Esophagus squamous epithelium (tissue), 5 donors: Measurements from ENCODE around the gene MYBPC3. TPM values are rescaled to one million over a fixed set of nuclear protein-coding genes. Genes with fewer than 3 reads are reported as not detected.
"Not testable (repeated sequence)": the region's sequence is repeated elsewhere in the genome, so short reads cannot be mapped to it uniquely, and the experiment has no call there.

Experiments used
- DNase-seq: peaks from one replicate; lab custom pipeline; 2025; lab: John Stamatoyannopoulos, UW
- H3K27ac ChIP-seq, 4 donors: fragments of 200-600 bp; sonication (generic); one replicate each; pipeline ENCODE4 v1.5.1; 2016 to 2019; ENCODE audit warnings: mild to moderate bottlenecking in 1 of 4
- H3K27me3 ChIP-seq, 4 donors: fragments of 200-600 bp; sonication (generic); 1 replicate in 3 of 4; 2 replicates in 1 of 4; pipeline versions ENCODE4 v1.5.1 to v1.6.0; 2017 to 2021; ENCODE audit warnings: antibody characterized with exemption in 1 of 4
- H3K36me3 ChIP-seq, 3 donors: fragments of 200-600 bp; sonication (generic); one replicate each; pipeline ENCODE4 v1.5.1; 2016 to 2019
- H3K4me1 ChIP-seq, 3 donors: fragments of 200-600 bp; sonication (generic); one replicate each; pipeline ENCODE4 v1.5.1; 2017 to 2019
- H3K4me3 ChIP-seq, 4 donors: fragments of 200-600 bp; sonication (generic); 1 replicate in 3 of 4; 2 replicates in 1 of 4; pipeline ENCODE4 v1.5.1; 2016 to 2019; ENCODE audit warnings: mild to moderate bottlenecking in 2 of 4, moderate library complexity in 1 of 4
- H3K9me3 ChIP-seq, 3 donors: fragments of 200-600 bp; sonication (generic); one replicate each; pipeline ENCODE4 v1.5.1; 2016 to 2019
- CTCF ChIP-seq, 6 experiments: fragments of 450-650 bp in 4 of 6; fragments of 200-600 bp in 2 of 6; sonication (generic) in 2 of 6; IDR thresholded peaks; one replicate each; pipeline ENCODE4 v1.5.1; 2016 to 2019; ENCODE audit warnings: antibody characterized with exemption in 6 of 6, mild to moderate bottlenecking in 4 of 6, moderate library complexity in 4 of 6
- POLR2A ChIP-seq, 4 donors: fragments of 450-650 bp; IDR thresholded peaks; one replicate each; pipeline ENCODE4 v1.6.1; 2017; ENCODE audit warnings: antibody characterized with exemption in 4 of 4, mild to moderate bottlenecking in 4 of 4, moderate library complexity in 3 of 4
- WGBS, 2 donors: methylation state at CpG; one replicate each; pipeline ENCODE4 v1.1.5; 2018; 5-methylcytosine and 5-hydroxymethylcytosine counted together
- intact Hi-C: fragments of 100-400 bp; cut with DNase I; formaldehyde crosslinking; loops from one replicate; pipeline ENCODE4 v1.15.0; 2022
- total RNA-seq, 4 donors: library from RNA; depleted of rRNA; stranded (reverse); fragments of >200 nt; gene quantifications; one replicate each; pipeline ENCODE4 v1.1.0, GENCODE V29; 2016
- donor health status: DM: yes; HTN: yes; CAD: no.

The MYBPC3 gene
- total RNA-seq, 4 donors from 2014 or later, result 0.08 TPM; not detected in 3

GRCh38 chr11:47337229-47337924 lies 15.1 kb downstream of the MYBPC3 start:
- peaks cover 0 to 2% (median 0%) of the 10 kb centered on the region in 4 donors for H3K27me3 ChIP-seq
- no peak overlapping the region for H3K27ac ChIP-seq
- no peaks in the 10 kb centered on the region for H3K36me3 ChIP-seq
- H3K9me3 ChIP-seq, result no peaks in the 10 kb centered on the region
- H3K4me1 ChIP-seq, result no peaks in the 10 kb centered on the region
- no peak for TF ChIP-seq CTCF (IDR thresholded peaks at IDR 0.05)
- no peak for TF ChIP-seq POLR2A (IDR thresholded peaks at IDR 0.05)
- DNase-seq, result no peak
- 82 to 84% methylated on average over 25 to 30 of the region's 34 CpGs for WGBS, 2 donors
- H3K4me3 ChIP-seq, result no peak overlapping the region
- intact Hi-C loops, result no loop called here

- Histone ChIP-seq H3K9me3 (no peaks in the 10 kb centered on the region), H3K27ac (no peak overlapping the region), H3K36me3 (no peaks in the 10 kb centered on the region), H3K4me3 (no peak overlapping the region), H3K27me3 (no peaks in the 10 kb centered on the region), H3K4me1 (peaks cover 0 to 5% (median 0%) of the 10 kb centered on the region in 3 donors)
- intact Hi-C loops, result no loop called here
- no peak for TF ChIP-seq POLR2A (IDR thresholded peaks at IDR 0.05)
- TF ChIP-seq CTCF (IDR thresholded peaks at IDR 0.05), result no peak
- no peak for DNase-seq
- 50 to 93% methylated on average over 3 of the region's 4 CpGs for WGBS, 2 donors
Measured at GRCh38 chr11:47336595-47336994, 15.9 kb downstream of the MYBPC3 start.

GRCh38 chr11:47335733-47336132 lies 16.8 kb downstream of the MYBPC3 start:
- intact Hi-C loops, result no loop called here
- H3K4me1 ChIP-seq, result peaks cover 0 to 13% (median 0%) of the 10 kb centered on the region in 3 donors
- no peaks in the 10 kb centered on the region for H3K9me3 ChIP-seq
- DNase-seq, result no peak
- no peak overlapping the region for H3K27ac ChIP-seq
- H3K36me3 ChIP-seq, result no peaks in the 10 kb centered on the region
- WGBS, 2 donors, result 80 to 100% methylated on average over 1 to 3 of the region's 9 CpGs
- no peaks in the 10 kb centered on the region for H3K27me3 ChIP-seq
- TF ChIP-seq POLR2A (IDR thresholded peaks at IDR 0.05) (no peak), CTCF (IDR thresholded peaks at IDR 0.05) (no peak)
- no peak overlapping the region for H3K4me3 ChIP-seq

GRCh38 chr11:47334699-47335411 lies 17.6 kb downstream of the MYBPC3 start:
- H3K4me3 ChIP-seq, H3K27ac ChIP-seq, intact Hi-C loops, DNase-seq, H3K27me3 ChIP-seq, H3K9me3 ChIP-seq, H3K36me3 ChIP-seq: not testable (repeated sequence)
- H3K4me1 ChIP-seq, result peaks cover 0 to 22% (median 0%) of the 10 kb centered on the region in 3 donors
- 91 to 98% methylated on average over 5 to 8 of the region's 16 CpGs for WGBS, 2 donors

- peaks cover 0 to 7% (median 0%) of the 10 kb centered on the region in 3 donors for H3K36me3 ChIP-seq
- intact Hi-C loops, result no loop called here
- no peaks in the 10 kb centered on the region for H3K9me3 ChIP-seq
- H3K27me3 ChIP-seq, result no peaks in the 10 kb centered on the region
- no peak overlapping the region for H3K27ac ChIP-seq
- WGBS, 2 donors, result 76 to 100% methylated on average over 1 to 4 of the region's 8 CpGs
- peaks cover 0 to 31% (median 0%) of the 10 kb centered on the region in 3 donors for H3K4me1 ChIP-seq
- no peak overlapping the region for H3K4me3 ChIP-seq
- DNase-seq, result no peak
- TF ChIP-seq CTCF (IDR thresholded peaks at IDR 0.05) (no peak), POLR2A (IDR thresholded peaks at IDR 0.05) (no peak)
Measured at GRCh38 chr11:47333886-47334443, 18.5 kb downstream of the MYBPC3 start.
